PFSK-1 (cell line): ENCODE data around the gene N4BP3.

ENCODE experiments used
- POLR2AphosphoS5 ChIP-seq: IDR thresholded peaks from 2 replicates; pipeline ENCODE4 v1.6.1; 2012; ENCODE audit warnings: low read depth, mild to moderate bottlenecking, control low read depth, low read length, moderate library complexity
- REST ChIP-seq, 2 experiments: IDR thresholded peaks; 2 replicates each; pipeline versions ENCODE4 v1.6.1 to v1.8.0; 2011 to 2012; ENCODE audit warnings: low read depth in 2 of 2, low read length in 2 of 2, control low read depth in 1 of 2, inconsistent platforms in 1 of 2, mild to moderate bottlenecking in 1 of 2, moderate library complexity in 1 of 2; ENCODE audit not compliant: insufficient read depth in 1 of 2
- SIN3A ChIP-seq: IDR thresholded peaks from 2 replicates; pipeline ENCODE4 v1.6.1; 2012; ENCODE audit warnings: mild to moderate bottlenecking, low read length, moderate library complexity, borderline replicate concordance; ENCODE audit not compliant: insufficient read depth

- TF ChIP-seq SIN3A (no peak), POLR2AphosphoS5 (no peak), REST (IDR thresholded peaks at IDR 0.05; ENCODE audit: insufficient read depth in 1 of 2, low read depth in 2 of 2, low read length in 2 of 2) (no peak)
These were observed 551 bp downstream of the N4BP3 start for GRCh38 chr5:178113841-178114324.
